ENCODE results near the gene PPP1R3E.

- TF ChIP-seq POLR2A (IDR thresholded peaks at IDR 0.05): no peak
- TF ChIP-seq, protein P1, sequence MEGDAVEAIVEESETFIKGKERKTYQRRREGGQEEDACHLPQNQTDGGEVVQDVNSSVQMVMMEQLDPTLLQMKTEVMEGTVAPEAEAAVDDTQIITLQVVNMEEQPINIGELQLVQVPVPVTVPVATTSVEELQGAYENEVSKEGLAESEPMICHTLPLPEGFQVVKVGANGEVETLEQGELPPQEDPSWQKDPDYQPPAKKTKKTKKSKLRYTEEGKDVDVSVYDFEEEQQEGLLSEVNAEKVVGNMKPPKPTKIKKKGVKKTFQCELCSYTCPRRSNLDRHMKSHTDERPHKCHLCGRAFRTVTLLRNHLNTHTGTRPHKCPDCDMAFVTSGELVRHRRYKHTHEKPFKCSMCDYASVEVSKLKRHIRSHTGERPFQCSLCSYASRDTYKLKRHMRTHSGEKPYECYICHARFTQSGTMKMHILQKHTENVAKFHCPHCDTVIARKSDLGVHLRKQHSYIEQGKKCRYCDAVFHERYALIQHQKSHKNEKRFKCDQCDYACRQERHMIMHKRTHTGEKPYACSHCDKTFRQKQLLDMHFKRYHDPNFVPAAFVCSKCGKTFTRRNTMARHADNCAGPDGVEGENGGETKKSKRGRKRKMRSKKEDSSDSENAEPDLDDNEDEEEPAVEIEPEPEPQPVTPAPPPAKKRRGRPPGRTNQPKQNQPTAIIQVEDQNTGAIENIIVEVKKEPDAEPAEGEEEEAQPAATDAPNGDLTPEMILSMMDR (IDR thresholded peaks at IDR 0.05): no peak
- no peak for TF ChIP-seq POLR2AphosphoS5 (IDR thresholded peaks at IDR 0.05)
Measured at GRCh38 chr14:23316300-23316699, 13.6 kb upstream of the PPP1R3E start.
